Liver (tissue), 9 donors: ENCODE data around the gene KLHL2. TPM values are rescaled to one million over a fixed set of nuclear protein-coding genes. Genes with fewer than 3 reads are reported as not detected.

ENCODE experiments used
- DNase-seq: peaks from one replicate; pipeline ENCODE4 v3.0.0-alpha.2; 2017; ENCODE audit warnings: low spot score
- H3K27ac ChIP-seq, 2 donors: one replicate each; pipeline ENCODE4 v1.7.0; 2013; ENCODE audit warnings: inconsistent platforms in 2 of 2, low read length in 2 of 2, control low read depth in 1 of 2, low read depth in 1 of 2, mild to moderate bottlenecking in 1 of 2
- H3K27me3 ChIP-seq, 4 donors: one replicate each; pipeline versions ENCODE4 v1.6.1 to v1.7.0; 2013; ENCODE audit warnings: low read length in 3 of 4, inconsistent platforms in 1 of 4, mild to moderate bottlenecking in 1 of 4, moderate library complexity in 1 of 4; ENCODE audit not compliant: control insufficient read depth in 4 of 4, insufficient read depth in 4 of 4
- H3K36me3 ChIP-seq, 4 donors: one replicate each; pipeline versions ENCODE4 v1.6.1 to v1.7.0; 2013; ENCODE audit warnings: low read length in 3 of 4, mild to moderate bottlenecking in 3 of 4, low read depth in 1 of 4, moderate library complexity in 1 of 4; ENCODE audit not compliant: control insufficient read depth in 4 of 4, insufficient read depth in 3 of 4
- H3K4me1 ChIP-seq, 4 donors: one replicate each; pipeline versions ENCODE4 v1.6.1 to v1.7.0; 2013; ENCODE audit warnings: low read length in 3 of 4, mild to moderate bottlenecking in 3 of 4, moderate library complexity in 1 of 4; ENCODE audit not compliant: control insufficient read depth in 4 of 4, insufficient read depth in 4 of 4
- H3K4me3 ChIP-seq, 3 donors: one replicate each; pipeline versions ENCODE4 v1.6.1 to v1.7.0; 2013; ENCODE audit warnings: low read length in 3 of 3, control low read depth in 1 of 3, low read depth in 1 of 3, mild to moderate bottlenecking in 1 of 3
- H3K9ac ChIP-seq, 2 donors: one replicate each; pipeline ENCODE4 v1.7.0; 2013; ENCODE audit warnings: low read length in 2 of 2, mild to moderate bottlenecking in 2 of 2, moderate library complexity in 2 of 2, control low read depth in 1 of 2, low read depth in 1 of 2
- H3K9me3 ChIP-seq, 4 donors: one replicate each; pipeline versions ENCODE4 v1.6.1 to v1.7.0; 2013; ENCODE audit warnings: low read length in 3 of 4; ENCODE audit not compliant: control insufficient read depth in 4 of 4
- CTCF ChIP-seq: fragments of 150-350 bp; IDR thresholded peaks from 2 replicates; pipeline ENCODE4 v1.5.1; 2017; ENCODE audit warnings: improper control_type of control experiment, low read depth, low read length; ENCODE audit not compliant: missing input control
- EGR1 ChIP-seq, 2 donors: IDR thresholded peaks; 2 replicates each; pipeline ENCODE4 v1.6.1; 2016 to 2018; ENCODE audit warnings: antibody characterized with exemption in 2 of 2, low read depth in 2 of 2
- FOXA1 ChIP-seq: IDR thresholded peaks from 2 replicates; pipeline ENCODE4 v1.6.1; 2016; ENCODE audit warnings: antibody characterized with exemption
- FOXA2 ChIP-seq: IDR thresholded peaks from 2 replicates; pipeline ENCODE4 v1.6.1; 2016; ENCODE audit warnings: antibody characterized with exemption
- GABPA ChIP-seq, 2 donors: IDR thresholded peaks in 1 of 2; conservative IDR thresholded peaks in 1 of 2; 2 replicates each; pipeline ENCODE4 v1.6.1; 2016; ENCODE audit warnings: antibody characterized with exemption in 2 of 2, mild to moderate bottlenecking in 1 of 2, moderate library complexity in 1 of 2
- HNF4A ChIP-seq, 2 donors: conservative IDR thresholded peaks; 2 replicates each; pipeline ENCODE4 v1.6.1; 2016; ENCODE audit warnings: antibody characterized with exemption in 2 of 2, mild to moderate bottlenecking in 2 of 2
- HNF4G ChIP-seq: IDR thresholded peaks from 2 replicates; pipeline ENCODE4 v1.6.1; 2016; ENCODE audit warnings: antibody characterized with exemption
- JUND ChIP-seq, 2 donors: IDR thresholded peaks; 2 replicates each; pipeline ENCODE4 v1.6.1; 2016; ENCODE audit warnings: antibody characterized with exemption in 2 of 2
- NR2F2 ChIP-seq: IDR thresholded peaks from 2 replicates; pipeline ENCODE4 v1.6.1; 2016; ENCODE audit warnings: antibody characterized with exemption
- RXRA ChIP-seq, 2 donors: IDR thresholded peaks; 2 replicates each; pipeline ENCODE4 v1.6.1; 2017 to 2018; ENCODE audit warnings: antibody characterized with exemption in 2 of 2, mild to moderate bottlenecking in 1 of 2
- SP1 ChIP-seq: IDR thresholded peaks from 2 replicates; pipeline ENCODE4 v1.6.1; 2018; ENCODE audit warnings: antibody characterized with exemption, mild to moderate bottlenecking
- TAF1 ChIP-seq: conservative IDR thresholded peaks from 2 replicates; pipeline ENCODE4 v1.6.1; 2016; ENCODE audit warnings: antibody characterized with exemption, mild to moderate bottlenecking
- whole genome bisulfite sequencing: extraction: QIAGEN DNeasy Blood & Tissue Kit; methylation state at CpG from one replicate; pipeline ENCODE4 v1.1.7; 2013; 5-methylcytosine and 5-hydroxymethylcytosine counted together
- polyA plus RNA-seq, 2 donors: library from polyadenylated mRNA; stranded (reverse) in 1 of 2; unstranded in 1 of 2; fragments of 200-250 nt in 1 of 2; fragments of >200 nt in 1 of 2; fragmentation: Nextera tagmentation in 1 of 2; extraction: Ambion mirVana in 1 of 2; gene quantifications; one replicate each; pipeline versions ENCODE4 v1.2.1 to v1.2.3, GENCODE V29; 2013 to 2015
- total RNA-seq, 2 donors: library from RNA; depleted of rRNA; stranded (reverse); fragments of >200 nt; gene quantifications; one replicate each; pipeline ENCODE4 v1.2.3, GENCODE V29; 2014
- TF ChIP-seq, protein P1 (sequence below): IDR thresholded peaks from 2 replicates; pipeline ENCODE4 v1.6.1; 2016; ENCODE audit warnings: antibody characterized with exemption, mild to moderate bottlenecking
- TF ChIP-seq, protein P2 (sequence below): IDR thresholded peaks from 2 replicates; pipeline ENCODE4 v1.6.1; 2016; ENCODE audit warnings: antibody characterized with exemption
- TF ChIP-seq, protein P3 (sequence below): IDR thresholded peaks from 2 replicates; pipeline ENCODE4 v1.6.1; 2016; ENCODE audit warnings: antibody characterized with exemption
- TF ChIP-seq, protein P4 (sequence below): IDR thresholded peaks from 2 replicates; pipeline ENCODE4 v1.6.1; 2016; ENCODE audit warnings: antibody characterized with exemption
- donor health status: healthy.
- donor health status: healthy.
- donor health status: healthy.
- donor health status: healthy.
- donor health status: healthy.

The KLHL2 gene
- total and polyA plus RNA-seq, 4 donors, result 10.0 to 37.9 (median 13.6) TPM

GRCh38 chr4:165351359-165352130, 144.2 kb downstream of the KLHL2 start:
- no peak overlapping the region for H3K4me3 ChIP-seq
- WGBS, result 93% methylated on average over 5 of the region's 5 CpGs

More at GRCh38 chr4:165351359-165352130, 144.2 kb downstream of the KLHL2 start:
- TF ChIP-seq EGR1 (IDR thresholded peaks at IDR 0.05; ENCODE audit: low read depth in 2 of 2) (no peak), FOXA2 (no peak), RXRA (IDR thresholded peaks at IDR 0.05) (no peak), CTCF (no peak), HNF4G (no peak), NR2F2 (no peak), JUND (IDR thresholded peaks at IDR 0.05) (no peak), SP1 (no peak), GABPA (IDR thresholded peaks at IDR 0.05 in 1 of 2, conservative IDR thresholded peaks at IDR 0.05 in 1 of 2) (no peak), TAF1 (no peak), HNF4A (conservative IDR thresholded peaks at IDR 0.05) (no peak), FOXA1 (no peak)
- TF ChIP-seq, protein P1, sequence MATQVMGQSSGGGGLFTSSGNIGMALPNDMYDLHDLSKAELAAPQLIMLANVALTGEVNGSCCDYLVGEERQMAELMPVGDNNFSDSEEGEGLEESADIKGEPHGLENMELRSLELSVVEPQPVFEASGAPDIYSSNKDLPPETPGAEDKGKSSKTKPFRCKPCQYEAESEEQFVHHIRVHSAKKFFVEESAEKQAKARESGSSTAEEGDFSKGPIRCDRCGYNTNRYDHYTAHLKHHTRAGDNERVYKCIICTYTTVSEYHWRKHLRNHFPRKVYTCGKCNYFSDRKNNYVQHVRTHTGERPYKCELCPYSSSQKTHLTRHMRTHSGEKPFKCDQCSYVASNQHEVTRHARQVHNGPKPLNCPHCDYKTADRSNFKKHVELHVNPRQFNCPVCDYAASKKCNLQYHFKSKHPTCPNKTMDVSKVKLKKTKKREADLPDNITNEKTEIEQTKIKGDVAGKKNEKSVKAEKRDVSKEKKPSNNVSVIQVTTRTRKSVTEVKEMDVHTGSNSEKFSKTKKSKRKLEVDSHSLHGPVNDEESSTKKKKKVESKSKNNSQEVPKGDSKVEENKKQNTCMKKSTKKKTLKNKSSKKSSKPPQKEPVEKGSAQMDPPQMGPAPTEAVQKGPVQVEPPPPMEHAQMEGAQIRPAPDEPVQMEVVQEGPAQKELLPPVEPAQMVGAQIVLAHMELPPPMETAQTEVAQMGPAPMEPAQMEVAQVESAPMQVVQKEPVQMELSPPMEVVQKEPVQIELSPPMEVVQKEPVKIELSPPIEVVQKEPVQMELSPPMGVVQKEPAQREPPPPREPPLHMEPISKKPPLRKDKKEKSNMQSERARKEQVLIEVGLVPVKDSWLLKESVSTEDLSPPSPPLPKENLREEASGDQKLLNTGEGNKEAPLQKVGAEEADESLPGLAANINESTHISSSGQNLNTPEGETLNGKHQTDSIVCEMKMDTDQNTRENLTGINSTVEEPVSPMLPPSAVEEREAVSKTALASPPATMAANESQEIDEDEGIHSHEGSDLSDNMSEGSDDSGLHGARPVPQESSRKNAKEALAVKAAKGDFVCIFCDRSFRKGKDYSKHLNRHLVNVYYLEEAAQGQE, result no peak
- TF ChIP-seq, protein P2, sequence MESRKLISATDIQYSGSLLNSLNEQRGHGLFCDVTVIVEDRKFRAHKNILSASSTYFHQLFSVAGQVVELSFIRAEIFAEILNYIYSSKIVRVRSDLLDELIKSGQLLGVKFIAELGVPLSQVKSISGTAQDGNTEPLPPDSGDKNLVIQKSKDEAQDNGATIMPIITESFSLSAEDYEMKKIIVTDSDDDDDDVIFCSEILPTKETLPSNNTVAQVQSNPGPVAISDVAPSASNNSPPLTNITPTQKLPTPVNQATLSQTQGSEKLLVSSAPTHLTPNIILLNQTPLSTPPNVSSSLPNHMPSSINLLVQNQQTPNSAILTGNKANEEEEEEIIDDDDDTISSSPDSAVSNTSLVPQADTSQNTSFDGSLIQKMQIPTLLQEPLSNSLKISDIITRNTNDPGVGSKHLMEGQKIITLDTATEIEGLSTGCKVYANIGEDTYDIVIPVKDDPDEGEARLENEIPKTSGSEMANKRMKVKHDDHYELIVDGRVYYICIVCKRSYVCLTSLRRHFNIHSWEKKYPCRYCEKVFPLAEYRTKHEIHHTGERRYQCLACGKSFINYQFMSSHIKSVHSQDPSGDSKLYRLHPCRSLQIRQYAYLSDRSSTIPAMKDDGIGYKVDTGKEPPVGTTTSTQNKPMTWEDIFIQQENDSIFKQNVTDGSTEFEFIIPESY, result no peak
- TF ChIP-seq, protein P3, sequence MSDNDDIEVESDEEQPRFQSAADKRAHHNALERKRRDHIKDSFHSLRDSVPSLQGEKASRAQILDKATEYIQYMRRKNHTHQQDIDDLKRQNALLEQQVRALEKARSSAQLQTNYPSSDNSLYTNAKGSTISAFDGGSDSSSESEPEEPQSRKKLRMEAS, result no peak
- TF ChIP-seq, protein P4, sequence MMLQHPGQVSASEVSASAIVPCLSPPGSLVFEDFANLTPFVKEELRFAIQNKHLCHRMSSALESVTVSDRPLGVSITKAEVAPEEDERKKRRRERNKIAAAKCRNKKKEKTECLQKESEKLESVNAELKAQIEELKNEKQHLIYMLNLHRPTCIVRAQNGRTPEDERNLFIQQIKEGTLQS, result no peak
- DNase-seq, result no peak
- Histone ChIP-seq H3K36me3 (no peaks in the 10 kb centered on the region), H3K27ac (no peak overlapping the region), H3K27me3 (no peaks in the 10 kb centered on the region), H3K9me3 (no peaks in the 10 kb centered on the region), H3K9ac (no peak overlapping the region), H3K4me1 (peaks cover 0 to 4% (median 3%) of the 10 kb centered on the region in 4 donors)
